SJCRH30 (cell line): Measurements from ENCODE around the gene CACNA1C. TPM values are rescaled to one million over a fixed set of nuclear protein-coding genes. Genes with fewer than 3 reads are reported as not detected.
A peak's percentile ranks its signal among the peaks of the same experiment; 100 is the strongest.

Experiments used
- DNase-seq, 2 experiments: peaks; one replicate each; pipeline ENCODE4 v3.0.0-alpha.2; 2015 to 2020
- H3K27ac ChIP-seq: fragments of 250-450 bp; sonication (Bioruptor Pico); 2 replicates; pipeline ENCODE4 v1.5.1; 2020; ENCODE audit warnings: mild to moderate bottlenecking, moderate library complexity
- H3K27me3 ChIP-seq: fragments of 250-450 bp; sonication (Bioruptor Pico); 2 replicates; pipeline ENCODE4 v1.5.1; 2020; ENCODE audit warnings: mild to moderate bottlenecking, moderate library complexity
- H3K36me3 ChIP-seq: fragments of 250-450 bp; sonication (Bioruptor Pico); 2 replicates; pipeline ENCODE4 v1.5.1; 2020; ENCODE audit warnings: mild to moderate bottlenecking, moderate library complexity
- H3K4me1 ChIP-seq: fragments of 250-450 bp; sonication (Bioruptor Pico); 2 replicates; pipeline ENCODE4 v1.5.1; 2020; ENCODE audit warnings: mild to moderate bottlenecking, moderate library complexity
- H3K4me3 ChIP-seq: fragments of 250-450 bp; sonication (Bioruptor Pico); 2 replicates; pipeline ENCODE4 v1.5.1; 2020; ENCODE audit warnings: mild to moderate bottlenecking, moderate library complexity
- H3K9me3 ChIP-seq: fragments of 250-450 bp; sonication (Bioruptor Pico); replicated peaks from 2 replicates; pipeline ENCODE4 v1.5.1; 2020; ENCODE audit warnings: mild to moderate bottlenecking, moderate library complexity
- total RNA-seq: library from RNA; depleted of rRNA; stranded (reverse); fragments of >200 nt; shearing (Covaris generic); gene quantifications from 2 replicates; pipeline ENCODE4 v1.2.3, GENCODE V29; 2014

The CACNA1C gene
- total RNA-seq, 1 experiment from 2014 or later: not detected

GRCh38 chr12:2387103-2387834 lies 334.5 kb downstream of the CACNA1C start:
- Histone ChIP-seq H3K27me3 (peaks cover 16% of the 10 kb centered on the region; the same call in 1 of the 2 replicates), H3K36me3 (no peaks in the 10 kb centered on the region), H3K9me3 (no peaks in the 10 kb centered on the region), H3K4me1 (no peaks in the 10 kb centered on the region), H3K4me3 (no peak overlapping the region), H3K27ac (no peak overlapping the region)
- DNase-seq: no peak

DNA sequence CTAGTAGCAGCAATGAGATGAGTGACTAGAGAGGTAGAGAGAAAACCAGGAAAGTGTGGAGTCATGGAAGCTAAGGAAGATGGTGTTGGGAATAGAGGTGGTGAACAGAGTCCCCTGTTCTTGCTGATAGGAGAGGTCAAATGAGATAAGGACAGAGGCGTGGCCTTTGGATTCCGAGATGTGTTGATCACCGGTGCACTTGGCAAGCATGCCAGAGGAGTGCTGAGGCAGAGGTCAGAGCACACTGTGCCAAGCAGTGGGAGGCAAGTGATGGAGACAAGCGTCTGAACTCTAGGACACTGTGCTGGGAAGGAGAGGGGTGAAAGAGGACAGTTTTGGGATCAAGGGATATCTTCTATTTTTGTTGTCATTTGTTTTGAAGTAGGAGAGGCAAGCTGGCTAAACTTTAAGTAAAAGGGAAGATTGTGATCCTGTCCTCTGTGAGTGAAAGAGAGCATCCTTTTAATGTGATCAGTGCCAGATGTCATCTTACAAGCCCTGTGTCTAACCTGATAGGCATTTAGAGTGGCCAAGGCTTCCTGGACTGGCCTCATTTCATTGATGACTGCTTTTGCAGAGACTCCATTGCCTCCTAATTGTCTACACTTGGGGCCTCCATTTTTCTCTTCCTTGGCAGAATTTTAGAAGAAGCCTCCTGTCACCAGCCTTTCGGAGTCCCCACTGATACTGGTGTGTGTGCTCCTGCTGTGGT lies 336.4 kb downstream of the CACNA1C start:
- H3K27me3 ChIP-seq: peaks cover 22% of the 10 kb centered on the region
- H3K9me3 ChIP-seq: no peaks in the 10 kb centered on the region
- H3K4me3 ChIP-seq: no peak overlapping the region
- H3K4me1 ChIP-seq: no peaks in the 10 kb centered on the region
- no peaks in the 10 kb centered on the region for H3K36me3 ChIP-seq
- no peak for DNase-seq
- no peak overlapping the region for H3K27ac ChIP-seq

- H3K27me3 ChIP-seq: peaks cover 22% of the 10 kb centered on the region
- H3K27ac ChIP-seq: no peak overlapping the region
- no peaks in the 10 kb centered on the region for H3K4me1 ChIP-seq
- H3K9me3 ChIP-seq: no peaks in the 10 kb centered on the region
- H3K4me3 ChIP-seq: no peak overlapping the region
- DNase-seq: no peak
- no peaks in the 10 kb centered on the region for H3K36me3 ChIP-seq
Observed at GRCh38 chr12:2390133-2390532, 337.3 kb downstream of the CACNA1C start.

DNA sequence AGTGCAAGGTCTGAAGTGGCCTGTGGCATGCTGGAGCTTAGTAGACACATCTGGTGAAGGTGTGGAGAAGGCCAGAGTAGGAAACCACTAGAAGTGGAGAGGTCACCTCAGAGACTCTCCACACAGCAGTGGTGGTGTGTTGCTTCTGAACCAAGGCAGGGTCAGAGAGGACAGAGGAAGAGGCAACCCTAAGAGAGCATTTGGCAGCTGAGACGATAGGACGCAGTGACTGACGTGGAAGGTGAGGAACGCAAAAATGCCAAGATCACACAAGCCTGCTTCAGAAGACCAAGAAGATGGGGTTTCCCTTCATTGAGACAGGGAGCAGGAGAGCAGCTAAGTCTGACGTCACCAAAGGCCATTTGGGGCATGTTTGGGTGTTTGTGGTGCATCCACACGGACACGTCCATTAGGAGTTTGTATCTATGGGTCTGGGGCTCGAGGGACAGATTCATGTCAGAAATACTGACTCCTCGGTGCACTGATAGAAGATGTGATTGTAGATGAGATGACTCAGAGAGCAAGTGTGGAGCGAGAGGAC lies 338.1 kb downstream of the CACNA1C start:
- no peaks in the 10 kb centered on the region for H3K9me3 ChIP-seq

DNA sequence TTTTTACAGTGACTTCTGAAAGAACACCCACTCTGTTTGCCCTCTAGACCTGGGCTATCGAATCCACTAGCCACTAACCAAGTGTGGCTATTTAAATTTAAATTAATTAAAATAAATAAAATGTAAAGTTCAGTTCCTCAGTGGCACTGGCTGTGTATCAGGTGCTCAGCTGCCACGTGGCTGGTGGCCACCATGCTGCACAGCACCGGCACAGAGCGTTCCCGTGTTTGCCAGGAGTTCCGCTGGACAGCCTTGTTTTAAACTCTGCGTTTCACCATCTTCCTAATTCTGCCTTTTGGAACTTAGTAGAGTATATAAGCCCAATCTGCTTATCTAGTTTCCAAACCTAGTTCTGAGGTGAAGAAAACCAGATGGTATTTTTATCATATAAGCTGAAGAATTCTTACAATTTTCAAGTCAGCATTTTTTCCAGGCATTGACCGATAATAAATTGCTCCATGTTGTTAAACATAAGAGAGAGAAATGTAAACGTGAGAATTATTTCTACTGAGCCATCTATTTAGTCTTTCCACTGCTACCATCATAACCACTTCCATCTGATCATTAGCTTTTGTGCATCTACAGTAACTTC lies 339.0 kb downstream of the CACNA1C start:
- H3K27ac ChIP-seq: no peak overlapping the region
- no peaks in the 10 kb centered on the region for H3K9me3 ChIP-seq
- no peaks in the 10 kb centered on the region for H3K36me3 ChIP-seq
- H3K27me3 ChIP-seq: peaks cover 15% of the 10 kb centered on the region
- no peak overlapping the region for H3K4me3 ChIP-seq
- no peaks in the 10 kb centered on the region; the same call in 1 of the 2 replicates for H3K4me1 ChIP-seq
- DNase-seq: no peak

More for the DNA sequence above, 338.1 kb downstream of the CACNA1C start:
- no peak overlapping the region for H3K4me3 ChIP-seq
- H3K4me1 ChIP-seq: no peaks in the 10 kb centered on the region
- peaks cover 20% of the 10 kb centered on the region for H3K27me3 ChIP-seq
- H3K36me3 ChIP-seq: no peaks in the 10 kb centered on the region
- no peak for DNase-seq
- H3K27ac ChIP-seq: no peak overlapping the region

DNA sequence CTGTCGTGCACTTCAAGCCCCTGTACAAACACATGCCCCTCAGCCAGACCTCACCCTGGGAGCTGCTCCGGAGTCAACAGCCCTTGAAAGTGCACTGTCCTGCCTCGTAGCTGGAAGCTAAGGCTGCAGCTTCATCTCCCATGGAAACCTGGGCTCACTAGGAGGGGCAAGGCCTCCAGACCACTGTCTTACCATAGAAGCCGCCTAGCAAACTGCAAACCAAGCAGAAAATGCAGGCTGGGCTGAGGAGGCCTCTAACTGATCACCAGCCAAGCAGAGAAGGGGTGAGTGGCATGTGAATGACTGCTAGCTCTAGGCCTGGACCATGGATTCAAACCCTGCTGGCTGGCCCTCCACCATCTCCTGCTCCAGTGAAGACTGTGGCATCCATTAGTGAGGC lies 340.2 kb downstream of the CACNA1C start:
- Histone ChIP-seq H3K4me3 (no peak overlapping the region), H3K36me3 (no peaks in the 10 kb centered on the region), H3K4me1 (no peaks in the 10 kb centered on the region; the same call in 1 of the 2 replicates), H3K9me3 (no peaks in the 10 kb centered on the region), H3K27me3 (peaks cover 15% of the 10 kb centered on the region; the same call in 1 of the 2 replicates), H3K27ac (no peak overlapping the region)
- DNase-seq: no peak

- Histone ChIP-seq H3K27ac (no peak overlapping the region), H3K4me3 (no peak overlapping the region), H3K4me1 (no peaks in the 10 kb centered on the region; the same call in 1 of the 2 replicates), H3K36me3 (no peaks in the 10 kb centered on the region), H3K9me3 (no peaks in the 10 kb centered on the region), H3K27me3 (peaks cover 15% of the 10 kb centered on the region; the same call in 1 of the 2 replicates)
- DNase-seq: no peak
Observed at GRCh38 chr12:2393996-2394395, 341.2 kb downstream of the CACNA1C start.

DNA sequence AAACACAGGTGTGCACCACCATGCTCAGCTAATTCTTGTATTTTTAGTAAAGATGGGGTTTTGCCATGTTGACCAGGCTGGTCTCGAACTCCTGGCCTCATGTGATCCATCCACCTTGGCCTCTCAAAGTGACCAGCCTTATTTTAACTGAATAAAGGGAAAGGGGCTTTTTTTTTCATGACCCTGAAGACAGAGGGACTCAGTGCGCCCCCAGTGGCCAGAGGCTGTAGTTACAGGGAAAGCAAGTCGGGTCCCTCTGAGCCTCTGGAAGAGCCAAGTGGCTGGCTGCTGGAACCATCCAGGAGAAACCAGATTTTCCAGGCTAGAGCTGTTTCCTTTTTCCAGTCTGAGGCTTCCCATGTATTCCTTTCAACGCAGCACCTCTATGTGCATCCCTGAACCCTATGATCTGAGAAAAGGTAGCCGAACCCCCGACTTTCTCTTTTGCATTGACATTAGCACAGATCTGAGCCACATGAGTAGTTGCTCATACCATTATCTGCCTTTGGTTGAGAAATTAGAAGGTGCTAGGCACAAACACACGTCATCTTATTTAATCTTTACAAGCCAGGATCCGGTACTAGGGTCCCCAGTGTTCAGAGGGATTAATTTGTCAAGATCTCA lies 342.7 kb downstream of the CACNA1C start:
- Histone ChIP-seq H3K4me3 (no peak overlapping the region), H3K9me3 (no peaks in the 10 kb centered on the region), H3K27ac (no peak overlapping the region), H3K27me3 (peaks cover 15% of the 10 kb centered on the region; the same call in 1 of the 2 replicates), H3K4me1 (no peaks in the 10 kb centered on the region; the same call in 1 of the 2 replicates), H3K36me3 (no peaks in the 10 kb centered on the region)
- DNase-seq: peak; percentile 40 to 67

GRCh38 chr12:2396448-2396871 lies 343.7 kb downstream of the CACNA1C start:
- no peak overlapping the region for H3K4me3 ChIP-seq
- H3K27me3 ChIP-seq: peaks cover 8% of the 10 kb centered on the region; the same call in 1 of the 2 replicates
- no peaks in the 10 kb centered on the region; the same call in 1 of the 2 replicates for H3K4me1 ChIP-seq
- no peaks in the 10 kb centered on the region for H3K9me3 ChIP-seq
- no peaks in the 10 kb centered on the region for H3K36me3 ChIP-seq
- DNase-seq: peak in 1 of 2 experiments; percentile 8
- no peak overlapping the region for H3K27ac ChIP-seq

DNA sequence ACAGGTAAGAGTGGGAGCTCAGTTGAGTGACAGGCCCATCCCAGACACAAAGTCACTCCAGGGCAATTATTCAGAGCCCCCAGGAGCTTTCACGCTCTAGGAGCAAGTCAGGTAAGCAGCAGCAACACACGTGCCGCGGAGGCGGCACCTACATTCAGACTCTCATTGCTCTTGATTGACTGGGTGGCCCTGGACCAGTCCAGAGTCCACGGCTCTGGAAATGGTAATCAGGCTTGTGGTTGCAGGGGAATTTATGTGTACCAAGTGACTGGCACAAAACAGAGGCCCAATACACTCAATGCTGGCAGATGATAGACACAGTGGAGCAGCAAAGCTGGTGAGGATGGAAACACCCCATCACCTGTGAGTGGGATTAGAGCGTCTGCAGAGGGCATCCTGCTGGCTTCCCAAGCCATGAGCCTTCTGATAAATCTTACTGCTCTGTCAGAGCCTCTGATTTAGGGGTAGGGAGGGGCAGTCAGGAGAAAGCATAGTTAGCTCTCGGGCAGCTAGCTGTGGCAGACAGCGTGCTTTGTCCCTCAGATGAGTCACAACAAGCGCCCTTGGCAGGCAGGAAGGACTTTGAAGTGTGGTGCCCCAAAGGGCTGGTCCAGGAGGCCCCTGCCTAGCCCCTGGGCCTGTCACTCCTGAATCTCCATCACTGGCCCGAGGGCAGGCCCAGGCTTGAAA lies 344.7 kb downstream of the CACNA1C start:
- no peaks in the 10 kb centered on the region for H3K36me3 ChIP-seq
- H3K9me3 ChIP-seq: no peaks in the 10 kb centered on the region
- no peaks in the 10 kb centered on the region; the same call in 1 of the 2 replicates for H3K4me1 ChIP-seq
- H3K4me3 ChIP-seq: no peak overlapping the region
- H3K27me3 ChIP-seq: peaks cover 6% of the 10 kb centered on the region; the same call in 1 of the 2 replicates
- H3K27ac ChIP-seq: no peak overlapping the region
- no peak for DNase-seq

- H3K4me1 ChIP-seq: no peaks in the 10 kb centered on the region; the same call in 1 of the 2 replicates
- DNase-seq: no peak
- no peaks in the 10 kb centered on the region for H3K27me3 ChIP-seq
Observed at GRCh38 chr12:2401040-2401439, 348.3 kb downstream of the CACNA1C start.

DNA sequence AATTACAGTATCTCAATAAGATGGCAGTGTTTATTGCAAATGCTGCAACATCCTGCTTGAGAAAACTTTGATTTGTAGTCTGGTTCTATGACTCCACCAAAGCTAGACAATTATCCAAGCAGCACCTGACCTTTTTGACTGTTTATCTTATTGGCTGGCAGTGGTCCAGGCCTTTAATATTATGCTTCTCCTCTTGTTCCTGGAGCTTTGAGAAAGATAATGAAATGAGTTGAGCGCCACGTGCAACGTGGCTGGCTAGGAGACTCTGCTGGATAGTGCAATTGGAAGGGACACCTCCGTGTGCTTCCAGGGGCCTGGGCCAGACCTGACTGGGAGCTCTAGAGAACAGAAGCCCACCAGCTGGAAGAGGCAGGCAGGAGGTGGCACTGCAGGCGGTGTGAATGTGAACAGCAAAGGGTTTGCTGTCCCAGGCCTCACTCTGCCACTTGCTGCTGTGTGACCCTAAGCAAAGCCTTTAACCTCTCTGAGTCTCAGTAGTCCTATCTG lies 349.3 kb downstream of the CACNA1C start:
- Histone ChIP-seq H3K4me1 (no peaks in the 10 kb centered on the region), H3K27ac (no peak overlapping the region), H3K9me3 (no peaks in the 10 kb centered on the region), H3K27me3 (no peaks in the 10 kb centered on the region), H3K36me3 (no peaks in the 10 kb centered on the region), H3K4me3 (no peak overlapping the region)
- no peak for DNase-seq

More at GRCh38 chr12:2401040-2401439, 348.3 kb downstream of the CACNA1C start:
- H3K27ac ChIP-seq: no peak overlapping the region
- no peak overlapping the region for H3K4me3 ChIP-seq
- H3K36me3 ChIP-seq: no peaks in the 10 kb centered on the region
- H3K9me3 ChIP-seq: no peaks in the 10 kb centered on the region

DNA sequence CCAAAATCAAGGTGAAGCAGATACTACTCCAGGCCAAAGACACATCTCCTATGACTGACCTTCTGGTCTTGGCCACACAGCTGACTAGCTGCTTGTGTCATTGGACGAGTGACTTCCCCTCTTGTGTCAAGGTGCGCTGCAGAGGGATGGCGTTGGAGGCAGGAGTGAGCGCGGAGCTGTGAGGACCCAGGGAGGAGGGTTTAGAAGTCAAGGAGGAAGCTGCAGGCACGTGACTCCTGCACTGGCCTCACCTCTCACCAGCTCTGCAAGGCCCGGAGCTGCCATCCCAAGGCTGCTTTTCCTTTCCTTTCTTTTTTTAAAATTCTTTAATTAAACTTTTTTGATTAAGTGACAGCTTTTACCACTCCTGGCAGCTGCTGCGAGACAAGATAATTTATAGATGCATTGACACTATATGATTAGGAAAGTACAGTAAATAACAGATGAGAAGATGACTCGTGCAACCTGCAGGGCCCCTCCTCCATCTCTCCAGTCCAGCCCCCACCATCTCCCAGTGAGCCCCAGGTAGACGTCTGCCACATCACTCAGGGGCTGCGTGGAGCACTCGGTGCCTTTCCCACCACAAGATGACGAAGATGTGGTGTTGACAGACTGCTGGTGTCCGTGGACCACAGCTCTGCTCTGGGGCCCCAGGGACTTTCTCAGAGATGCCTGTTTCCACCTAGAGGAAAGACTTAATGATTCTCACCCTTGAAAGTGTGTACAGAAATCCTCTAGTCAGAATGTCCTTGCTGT lies 350.6 kb downstream of the CACNA1C start:
- Histone ChIP-seq H3K4me3 (no peak overlapping the region), H3K27ac (no peak overlapping the region), H3K4me1 (no peaks in the 10 kb centered on the region), H3K27me3 (no peaks in the 10 kb centered on the region), H3K36me3 (no peaks in the 10 kb centered on the region), H3K9me3 (no peaks in the 10 kb centered on the region)
- DNase-seq: no peak
